ENCODE data around the gene RBP2.
"Not testable (repeated sequence)": the region's sequence is repeated elsewhere in the genome, so short reads cannot be mapped to it uniquely, and the experiment has no call there.

RBP2 gene

GRCh38 chr3:139418144-139418543 lies 58.2 kb downstream of the RBP2 start:
- TF ChIP-seq CTCF (IDR thresholded peaks at IDR 0.05; ENCODE audit: control extremely low read depth, extremely low read depth, low read depth, missing control alignments) = no peak
- ChIA-PET CTCF (interaction anchor here (1.7 kb wide), 1 partner anchor 9 kb away, joined by 7 read pairs; no protein-coding TSS in a partner anchor), POLR2A (no interaction called here)
- no peak for DNase-seq (ENCODE audit: extremely low spot score)

- ChIA-PET POLR2A (no interaction called here), CTCF (interaction anchor here (1.2 kb wide), 1 partner anchor 11 kb away, joined by 5 read pairs; no protein-coding TSS in a partner anchor)
- DNase-seq (ENCODE audit: extremely low spot score) = no peak
- TF ChIP-seq CTCF (IDR thresholded peaks at IDR 0.05; ENCODE audit: control extremely low read depth, extremely low read depth, low read depth, missing control alignments) = no peak
These were observed 60.0 kb downstream of the RBP2 start for GRCh38 chr3:139416275-139416674.

- ChIA-PET POLR2A (no interaction called here), CTCF (no interaction called here)
- TF ChIP-seq CTCF (IDR thresholded peaks at IDR 0.05; ENCODE audit: control extremely low read depth, extremely low read depth, low read depth, missing control alignments) = no peak
- DNase-seq (ENCODE audit: extremely low spot score) = no peak
These were observed 61.6 kb downstream of the RBP2 start for GRCh38 chr3:139414608-139415224.

- DNase-seq (ENCODE audit: extremely low spot score); CTCF ChIA-PET: not testable (repeated sequence)
These were observed 63.4 kb downstream of the RBP2 start for GRCh38 chr3:139412891-139413290.

More at GRCh38 chr3:139412891-139413290, 63.4 kb downstream of the RBP2 start:
- POLR2A ChIA-PET = not testable (repeated sequence)
